Memory B cell (primary cell): ENCODE data around the gene MAP7D3.
"Not testable (repeated sequence)": the region's sequence is repeated elsewhere in the genome, so short reads cannot be mapped to it uniquely, and the experiment has no call there.

Experiments used
- ATAC-seq: fragments of 150-1000 bp; cut with Tn5 transposase; 2 replicates; pipeline ENCODE4 v1.10.0; 2021; ENCODE audit warnings: low read depth, mild to moderate bottlenecking, moderate library complexity
- DNase-seq, 2 donors: peaks; one replicate each; pipeline ENCODE4 v3.0.0; 2022; ENCODE audit warnings: low spot score in 2 of 2
- H3K27ac Mint-ChIP-seq: one replicate; pipeline ENCODE4 v1.8.0; 2022; ENCODE audit warnings: mild to moderate bottlenecking, moderate library complexity, mixed read lengths
- H3K27me3 Mint-ChIP-seq: one replicate; pipeline ENCODE4 v1.8.0; 2022; ENCODE audit warnings: mixed read lengths
- H3K36me3 Mint-ChIP-seq: one replicate; pipeline ENCODE4 v1.8.0; 2022; ENCODE audit warnings: mild to moderate bottlenecking, mixed read lengths
- H3K4me1 Mint-ChIP-seq: one replicate; pipeline ENCODE4 v1.8.0; 2022; ENCODE audit warnings: mixed read lengths
- H3K4me3 Mint-ChIP-seq: one replicate; pipeline ENCODE4 v1.8.0; 2022; ENCODE audit warnings: mild to moderate bottlenecking, moderate library complexity, mixed read lengths
- H3K9me3 Mint-ChIP-seq: one replicate; pipeline ENCODE4 v1.8.0; 2022; ENCODE audit warnings: mixed read lengths

MAP7D3 gene

GRCh38 chrX:136262812-136263315 lies 11.7 kb upstream of the MAP7D3 start:
- DNase-seq: no peak
- H3K4me3 Mint-ChIP-seq: no peak overlapping the region
- no peaks in the 10 kb centered on the region for H3K27me3 Mint-ChIP-seq
- H3K4me1 Mint-ChIP-seq: no peaks in the 10 kb centered on the region
- H3K36me3 Mint-ChIP-seq: no peaks in the 10 kb centered on the region
- no peaks in the 10 kb centered on the region for H3K9me3 Mint-ChIP-seq
- no peak overlapping the region for H3K27ac Mint-ChIP-seq
- no peak for ATAC-seq

GRCh38 chrX:136262243-136262642 lies 11.0 kb upstream of the MAP7D3 start:
- ATAC-seq: no peak
- Mint-ChIP-seq H3K27me3 (no peaks in the 10 kb centered on the region), H3K9me3 (no peaks in the 10 kb centered on the region), H3K4me1 (no peaks in the 10 kb centered on the region), H3K36me3 (no peaks in the 10 kb centered on the region), H3K4me3 (no peak overlapping the region), H3K27ac (no peak overlapping the region)
- DNase-seq: no peak

GRCh38 chrX:136261321-136261720 lies 10.1 kb upstream of the MAP7D3 start:
- Mint-ChIP-seq H3K4me1 (no peaks in the 10 kb centered on the region), H3K4me3 (no peak overlapping the region), H3K36me3 (no peaks in the 10 kb centered on the region), H3K9me3 (no peaks in the 10 kb centered on the region), H3K27me3 (no peaks in the 10 kb centered on the region), H3K27ac (no peak overlapping the region)
- DNase-seq (no peak), ATAC-seq (no peak)

- no peak for ATAC-seq
- no peaks in the 10 kb centered on the region for H3K27me3 Mint-ChIP-seq
- peaks cover 4% of the 10 kb centered on the region for H3K4me1 Mint-ChIP-seq
- DNase-seq: no peak
- no peak overlapping the region for H3K4me3 Mint-ChIP-seq
- H3K27ac Mint-ChIP-seq: no peak overlapping the region
- H3K36me3 Mint-ChIP-seq: no peaks in the 10 kb centered on the region
- H3K9me3 Mint-ChIP-seq: no peaks in the 10 kb centered on the region
Measured at GRCh38 chrX:136260776-136261175, 9.6 kb upstream of the MAP7D3 start.

GRCh38 chrX:136259543-136259942 lies 8.3 kb upstream of the MAP7D3 start:
- Mint-ChIP-seq H3K27me3 (no peaks in the 10 kb centered on the region), H3K36me3 (no peaks in the 10 kb centered on the region), H3K27ac (no peak overlapping the region), H3K9me3 (no peaks in the 10 kb centered on the region), H3K4me3 (no peak overlapping the region), H3K4me1 (peaks cover 4% of the 10 kb centered on the region)
- DNase-seq (no peak), ATAC-seq (no peak)

GRCh38 chrX:136258951-136259350 lies 7.8 kb upstream of the MAP7D3 start:
- H3K27ac Mint-ChIP-seq: no peak overlapping the region
- no peak for DNase-seq
- peaks cover 4% of the 10 kb centered on the region for H3K4me1 Mint-ChIP-seq
- H3K27me3 Mint-ChIP-seq: no peaks in the 10 kb centered on the region
- no peaks in the 10 kb centered on the region for H3K9me3 Mint-ChIP-seq
- H3K4me3 Mint-ChIP-seq: no peak overlapping the region
- ATAC-seq: no peak
- H3K36me3 Mint-ChIP-seq: no peaks in the 10 kb centered on the region

- Mint-ChIP-seq H3K36me3 (no peaks in the 10 kb centered on the region), H3K27ac (no peak overlapping the region), H3K9me3 (no peaks in the 10 kb centered on the region), H3K4me1 (peaks cover 7% of the 10 kb centered on the region), H3K27me3 (no peaks in the 10 kb centered on the region), H3K4me3 (no peak overlapping the region)
- no peak for ATAC-seq
- no peak for DNase-seq
Measured at GRCh38 chrX:136256026-136256425, 4.8 kb upstream of the MAP7D3 start.

- Mint-ChIP-seq H3K27me3 (no peaks in the 10 kb centered on the region), H3K4me3 (no peak overlapping the region), H3K4me1 (peaks cover 7% of the 10 kb centered on the region), H3K9me3 (no peaks in the 10 kb centered on the region), H3K36me3 (no peaks in the 10 kb centered on the region), H3K27ac (no peak overlapping the region)
- DNase-seq (no peak), ATAC-seq (no peak)
Measured at GRCh38 chrX:136255541-136255940, 4.3 kb upstream of the MAP7D3 start.

GRCh38 chrX:136250191-136251040 lies 784 bp downstream of the MAP7D3 start:
- ATAC-seq (peak; percentile 18), DNase-seq (no peak)
- H3K27me3 Mint-ChIP-seq: no peaks in the 10 kb centered on the region
- peaks cover 5% of the 10 kb centered on the region for H3K4me1 Mint-ChIP-seq
- H3K36me3 Mint-ChIP-seq: peaks cover 2% of the 10 kb centered on the region
- H3K27ac Mint-ChIP-seq: peak overlapping the region; percentile 31
- H3K4me3 Mint-ChIP-seq: peak overlapping the region; percentile 79
- H3K9me3 Mint-ChIP-seq: no peaks in the 10 kb centered on the region

GRCh38 chrX:136246201-136246600 lies 5.0 kb downstream of the MAP7D3 start:
- H3K4me1 Mint-ChIP-seq: peaks cover 9% of the 10 kb centered on the region
- H3K27ac Mint-ChIP-seq: no peak overlapping the region
- no peaks in the 10 kb centered on the region for H3K27me3 Mint-ChIP-seq
- DNase-seq (no peak), ATAC-seq (no peak)
- no peaks in the 10 kb centered on the region for H3K9me3 Mint-ChIP-seq
- no peak overlapping the region for H3K4me3 Mint-ChIP-seq
- peaks cover 23% of the 10 kb centered on the region for H3K36me3 Mint-ChIP-seq

GRCh38 chrX:136237849-136238248 lies 13.4 kb downstream of the MAP7D3 start:
- not testable (repeated sequence) for DNase-seq, ATAC-seq, H3K4me1 Mint-ChIP-seq, H3K27ac Mint-ChIP-seq, H3K27me3 Mint-ChIP-seq, H3K4me3 Mint-ChIP-seq, H3K9me3 Mint-ChIP-seq
- H3K36me3 Mint-ChIP-seq: peaks cover 14% of the 10 kb centered on the region

GRCh38 chrX:136237074-136237473 lies 14.1 kb downstream of the MAP7D3 start:
- Mint-ChIP-seq H3K27ac (no peak overlapping the region), H3K4me1 (no peaks in the 10 kb centered on the region), H3K36me3 (peaks cover 8% of the 10 kb centered on the region), H3K27me3 (no peaks in the 10 kb centered on the region), H3K4me3 (no peak overlapping the region), H3K9me3 (no peaks in the 10 kb centered on the region)
- DNase-seq (no peak), ATAC-seq (no peak)

GRCh38 chrX:136228839-136229207 lies 22.4 kb downstream of the MAP7D3 start:
- Mint-ChIP-seq H3K27me3 (no peaks in the 10 kb centered on the region), H3K4me1 (peaks cover 17% of the 10 kb centered on the region), H3K4me3 (peak overlapping the region; percentile 77), H3K27ac (peak overlapping the region; percentile 95), H3K36me3 (peaks cover 20% of the 10 kb centered on the region), H3K9me3 (no peaks in the 10 kb centered on the region)
- ATAC-seq (peak; percentile 72), DNase-seq (no peak)

- Mint-ChIP-seq H3K27me3 (no peaks in the 10 kb centered on the region), H3K27ac (peak overlapping the region; percentile 95), H3K4me1 (peaks cover 17% of the 10 kb centered on the region), H3K36me3 (peaks cover 23% of the 10 kb centered on the region), H3K9me3 (no peaks in the 10 kb centered on the region), H3K4me3 (peak overlapping the region; percentile 77)
- no peak for DNase-seq
- peak; percentile 56 for ATAC-seq
Measured at GRCh38 chrX:136227948-136228838, 23.0 kb downstream of the MAP7D3 start.
